Testis (tissue), 2 donors: ENCODE data around the gene ZFYVE1.

Source experiments
- POLR2A ChIP-seq: fragments of 450-650 bp; IDR thresholded peaks from one replicate; pipeline ENCODE4 v1.6.1; 2017; ENCODE audit warnings: antibody characterized with exemption, mild to moderate bottlenecking, moderate library complexity
- TF ChIP-seq, protein P1 (sequence below), 3 experiments: fragments of 450-650 bp in 2 of 3; fragments of 200-600 bp in 1 of 3; sonication (generic) in 1 of 3; IDR thresholded peaks; one replicate each; pipeline ENCODE4 v1.5.1; 2016 to 2019; ENCODE audit warnings: antibody characterized with exemption in 3 of 3, mild to moderate bottlenecking in 2 of 3, moderate library complexity in 1 of 3

DNA sequence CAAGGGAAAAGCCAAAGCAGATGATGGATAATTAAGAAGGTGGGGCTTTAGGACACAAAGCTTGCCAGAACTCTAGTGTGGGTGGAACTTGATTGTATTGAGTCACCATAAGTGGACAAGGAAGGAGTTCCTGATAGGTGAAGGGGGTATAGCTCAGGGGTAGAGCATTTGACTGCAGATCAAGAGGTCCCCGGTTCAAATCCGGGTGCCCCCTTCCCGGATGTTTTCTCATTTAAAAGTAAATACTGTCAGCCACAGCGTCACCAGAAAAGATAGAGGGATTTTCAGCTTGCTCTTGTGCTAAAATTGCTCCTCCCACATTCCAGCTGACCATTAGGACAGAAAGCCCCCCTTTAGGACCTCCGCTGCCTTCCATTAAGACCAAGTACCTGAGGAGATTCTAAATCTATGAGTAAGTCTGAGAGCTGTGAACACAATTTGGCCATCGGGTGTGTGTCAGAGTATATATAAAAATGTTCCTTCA is 64.0 kb downstream of the ZFYVE1 start:
- TF ChIP-seq, protein P1, sequence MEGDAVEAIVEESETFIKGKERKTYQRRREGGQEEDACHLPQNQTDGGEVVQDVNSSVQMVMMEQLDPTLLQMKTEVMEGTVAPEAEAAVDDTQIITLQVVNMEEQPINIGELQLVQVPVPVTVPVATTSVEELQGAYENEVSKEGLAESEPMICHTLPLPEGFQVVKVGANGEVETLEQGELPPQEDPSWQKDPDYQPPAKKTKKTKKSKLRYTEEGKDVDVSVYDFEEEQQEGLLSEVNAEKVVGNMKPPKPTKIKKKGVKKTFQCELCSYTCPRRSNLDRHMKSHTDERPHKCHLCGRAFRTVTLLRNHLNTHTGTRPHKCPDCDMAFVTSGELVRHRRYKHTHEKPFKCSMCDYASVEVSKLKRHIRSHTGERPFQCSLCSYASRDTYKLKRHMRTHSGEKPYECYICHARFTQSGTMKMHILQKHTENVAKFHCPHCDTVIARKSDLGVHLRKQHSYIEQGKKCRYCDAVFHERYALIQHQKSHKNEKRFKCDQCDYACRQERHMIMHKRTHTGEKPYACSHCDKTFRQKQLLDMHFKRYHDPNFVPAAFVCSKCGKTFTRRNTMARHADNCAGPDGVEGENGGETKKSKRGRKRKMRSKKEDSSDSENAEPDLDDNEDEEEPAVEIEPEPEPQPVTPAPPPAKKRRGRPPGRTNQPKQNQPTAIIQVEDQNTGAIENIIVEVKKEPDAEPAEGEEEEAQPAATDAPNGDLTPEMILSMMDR (IDR thresholded peaks at IDR 0.05) = no peak
- TF ChIP-seq POLR2A = no peak
